ELR (cell line): ENCODE data around the gene MICAL2.

ENCODE experiments used
- DNase-seq: peaks from one replicate; pipeline ENCODE4 v3.0.0-alpha.2; 2015; ENCODE audit warnings: low read depth

Gene MICAL2

DNA sequence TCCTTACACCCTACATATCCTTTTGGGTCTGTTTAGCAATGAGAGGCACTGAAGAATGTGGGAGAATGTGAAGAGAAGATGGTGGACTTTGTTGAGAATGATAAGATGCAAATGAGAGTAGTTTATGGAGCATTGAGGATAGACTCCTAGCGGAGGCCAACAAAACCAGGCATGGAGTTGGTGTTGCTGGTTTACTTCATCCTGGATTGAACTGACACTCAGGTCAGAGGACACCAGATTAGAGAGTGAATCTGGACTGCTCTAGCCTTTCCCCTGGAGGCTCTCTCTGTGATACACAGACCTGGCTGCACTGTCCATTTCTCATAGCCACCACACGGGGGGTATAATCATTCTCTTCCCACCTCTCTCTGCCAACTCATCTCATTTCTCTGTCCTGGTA is 98.7 kb downstream of the MICAL2 start:
- no peak for DNase-seq

DNA sequence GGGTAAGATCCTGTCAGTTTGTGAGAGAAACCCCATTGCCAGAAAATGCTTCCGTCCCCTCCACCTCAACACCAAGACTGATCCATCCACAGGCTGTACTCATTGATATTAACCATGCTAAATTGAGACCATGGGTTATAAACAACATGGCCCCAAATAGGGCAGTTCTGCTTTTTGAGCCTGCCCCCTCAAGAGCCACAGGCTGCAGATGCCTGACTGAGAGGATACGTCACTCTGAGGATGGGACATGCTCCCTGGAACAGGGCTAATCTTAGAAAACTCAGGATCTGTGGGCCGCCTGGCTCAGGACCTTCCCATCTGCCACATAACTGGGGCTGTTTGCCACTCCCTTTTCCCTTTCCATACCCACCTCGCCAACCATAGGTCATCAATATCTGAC is 99.8 kb downstream of the MICAL2 start:
- DNase-seq, result no peak

DNA sequence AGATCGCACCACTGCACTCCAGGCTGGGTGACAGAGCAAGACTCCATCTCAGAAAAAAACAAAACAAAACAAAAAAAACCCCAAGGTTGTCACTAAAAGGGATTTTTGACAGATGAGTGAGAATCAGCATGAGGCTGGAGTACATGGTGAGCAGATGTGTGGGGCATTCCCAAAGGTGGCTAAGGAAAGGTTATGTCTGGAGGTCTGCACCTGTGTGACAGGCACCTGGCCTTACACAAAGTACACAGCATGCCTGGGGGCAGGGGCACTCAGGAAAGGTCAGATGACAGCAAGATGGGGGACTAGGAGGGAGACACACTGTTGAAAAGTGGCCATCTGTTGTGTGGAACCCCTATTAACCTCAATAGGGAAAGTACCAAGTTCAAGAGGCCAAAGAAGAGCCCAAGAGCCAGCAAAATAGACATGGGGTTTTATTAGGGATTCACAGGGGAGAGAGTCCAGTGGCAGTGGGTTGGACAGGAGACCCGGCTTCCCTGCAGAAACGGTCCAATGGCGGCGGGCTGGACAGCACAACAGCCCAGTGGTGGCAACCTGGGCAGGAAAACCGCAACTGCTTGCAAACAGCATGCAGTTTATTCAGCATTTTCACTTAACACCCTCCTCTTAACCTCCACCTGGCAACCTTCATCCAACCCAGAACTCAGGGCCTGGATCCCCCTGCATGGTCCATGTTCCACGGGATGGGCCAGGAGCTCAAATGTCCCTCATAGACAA is 101.1 kb downstream of the MICAL2 start:
- no peak for DNase-seq

DNA sequence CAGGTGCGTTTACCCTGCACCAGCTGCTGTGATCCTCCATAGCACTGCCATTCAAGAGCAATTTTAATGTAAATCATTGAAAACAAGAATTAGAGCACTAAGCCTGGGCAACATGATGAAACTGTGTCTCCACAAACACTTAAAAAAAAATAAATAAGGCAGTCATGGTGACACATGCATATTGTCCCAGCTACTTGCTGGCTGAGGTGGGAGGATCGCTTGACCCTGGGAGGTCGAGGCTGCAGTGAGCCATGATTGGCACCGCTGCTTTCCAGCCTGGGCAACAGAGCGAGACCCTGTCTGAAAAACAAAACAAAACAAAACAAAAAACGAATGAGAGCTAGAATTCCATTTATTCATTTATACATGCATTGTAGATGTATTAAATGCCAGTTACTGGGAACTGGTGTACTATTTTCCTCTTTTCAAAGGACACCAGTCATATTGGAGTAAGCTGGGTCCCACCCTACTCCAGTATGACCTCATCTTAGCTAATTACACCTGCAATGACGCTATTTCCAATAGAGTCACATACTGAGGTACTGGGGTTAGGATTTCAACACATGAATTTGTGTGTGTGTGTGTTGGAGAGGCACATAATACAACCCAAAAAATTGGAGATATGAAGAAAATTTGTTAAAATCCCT is 101.9 kb downstream of the MICAL2 start:
- DNase-seq, result no peak

DNA sequence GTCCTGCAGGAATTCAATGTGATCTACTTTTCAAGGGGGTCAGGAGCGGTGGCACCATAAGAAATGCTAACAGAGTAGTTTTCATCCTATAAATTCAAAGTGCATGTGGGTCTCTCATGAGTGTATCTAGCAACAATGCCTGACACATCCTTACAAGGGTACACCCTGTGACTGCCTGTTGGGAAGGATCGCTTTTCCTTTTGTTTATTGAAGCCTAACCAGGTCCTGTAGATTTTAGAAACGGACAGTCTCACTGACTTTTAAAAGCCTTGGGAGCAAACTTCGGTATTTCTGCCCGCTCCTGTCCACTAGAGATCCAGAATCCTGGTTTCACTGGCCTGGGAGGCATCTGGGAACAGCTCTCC is 102.4 kb downstream of the MICAL2 start:
- DNase-seq, result peak; percentile 51

DNA sequence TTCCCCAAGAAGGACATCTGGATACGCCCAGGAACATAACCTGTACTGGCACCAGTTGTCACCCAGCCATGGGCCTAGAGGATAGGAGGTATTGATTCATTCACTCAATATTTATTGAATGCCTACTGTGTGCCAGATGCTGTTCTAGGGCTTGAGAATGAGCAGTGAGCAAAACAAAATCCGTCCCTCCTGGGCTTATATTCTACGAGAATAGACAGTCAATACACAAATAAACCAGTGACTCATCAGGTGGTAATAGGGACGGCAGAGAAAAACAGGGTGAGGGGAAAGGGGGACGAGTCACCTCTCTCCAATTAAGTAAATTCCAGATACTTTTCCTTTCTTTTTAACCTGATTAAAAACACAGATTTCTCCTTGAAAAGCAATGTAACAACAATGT is 103.5 kb downstream of the MICAL2 start:
- DNase-seq, result peak; percentile 87

DNA sequence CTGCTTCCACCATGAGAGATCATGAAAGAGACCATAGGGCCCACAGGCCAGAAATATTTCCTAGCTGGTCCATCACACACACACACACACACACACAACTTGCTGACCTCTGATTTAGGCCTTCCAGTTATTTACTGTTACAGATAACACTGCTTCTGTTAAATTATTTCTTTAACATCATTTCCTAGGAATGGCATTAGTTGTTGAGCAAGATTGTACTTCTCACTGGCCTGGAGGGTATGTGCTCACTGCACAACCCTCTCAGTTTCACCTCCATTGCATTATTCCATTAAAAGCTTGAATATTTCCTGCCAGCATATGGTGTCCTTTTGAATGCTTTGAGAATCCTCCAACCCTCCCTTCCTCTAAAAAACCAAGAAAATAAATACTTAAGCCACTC is 104.4 kb downstream of the MICAL2 start:
- DNase-seq, result no peak

DNA sequence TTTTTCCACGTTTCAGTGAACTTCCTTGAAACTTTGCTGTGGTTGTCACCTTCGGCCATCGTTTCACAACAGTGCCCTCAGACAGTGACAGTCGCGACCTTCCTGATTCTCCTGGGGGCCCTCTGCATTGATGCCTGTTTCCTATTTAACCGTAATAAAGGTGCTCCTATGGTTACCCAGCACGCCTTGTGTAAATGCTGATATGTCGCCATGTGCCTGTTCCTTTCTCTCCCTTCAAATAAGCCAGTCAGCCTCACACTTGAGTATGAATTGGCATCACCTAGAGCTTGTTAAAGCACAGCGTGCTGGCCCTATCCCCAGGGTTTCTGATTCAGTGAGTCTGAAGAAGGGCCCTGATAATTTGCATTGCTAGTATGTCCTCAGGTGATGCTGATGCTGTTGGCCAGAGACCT is 104.8 kb downstream of the MICAL2 start:
- DNase-seq, result no peak

DNA sequence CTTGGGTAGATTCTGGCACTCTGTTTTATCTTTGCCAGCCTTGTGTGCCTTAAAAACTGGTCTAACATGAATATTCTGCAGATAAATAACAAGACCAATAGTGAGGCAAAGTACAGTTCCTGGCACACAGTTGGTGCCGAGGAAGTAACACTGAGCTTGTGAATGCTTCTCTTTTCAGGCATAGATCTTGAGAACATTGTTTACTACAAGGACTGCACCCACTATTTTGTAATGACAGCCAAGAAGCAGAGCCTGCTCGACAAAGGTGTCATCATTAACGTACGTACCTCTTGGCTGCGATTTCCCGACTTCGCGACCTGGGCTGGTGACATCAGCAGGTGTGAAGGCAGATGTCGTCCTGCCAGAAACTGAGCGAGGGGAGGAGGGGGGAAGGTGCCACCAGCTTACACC is 105.7 kb downstream of the MICAL2 start:
- no peak for DNase-seq

DNA sequence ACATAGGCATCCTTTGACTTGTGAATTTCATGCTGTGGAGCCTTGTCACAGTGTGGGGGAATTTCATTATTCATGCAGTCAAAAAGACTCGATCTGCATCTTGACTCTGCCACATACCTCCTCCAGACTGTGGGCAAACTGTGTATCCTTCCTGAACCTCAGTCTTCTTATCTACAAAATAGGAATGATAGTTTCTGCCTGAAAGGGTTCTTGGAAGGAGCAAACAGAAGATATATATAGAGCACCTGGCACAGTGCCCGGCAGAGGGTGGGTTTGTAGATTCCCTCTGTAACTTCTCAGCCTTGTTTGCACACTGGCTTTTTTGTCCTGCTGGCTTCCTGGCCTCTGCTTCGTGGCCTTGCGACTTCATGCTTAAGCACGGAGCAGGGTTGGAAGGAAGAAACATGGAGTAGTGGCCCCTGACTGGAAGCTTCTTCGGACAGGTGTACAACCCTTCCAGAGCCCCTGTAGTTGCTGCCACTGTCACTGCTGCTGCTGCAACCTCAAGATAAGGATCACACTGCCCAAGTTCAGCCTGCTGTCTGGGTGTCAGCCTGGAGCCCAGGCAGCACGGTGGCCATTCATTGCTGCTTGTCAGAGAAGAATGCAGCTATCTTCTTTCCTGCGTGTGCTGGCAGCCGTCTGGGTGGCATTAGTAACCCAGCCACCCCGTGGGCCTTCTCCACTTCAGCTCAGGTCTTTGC is 106.4 kb downstream of the MICAL2 start:
- no peak for DNase-seq

DNA sequence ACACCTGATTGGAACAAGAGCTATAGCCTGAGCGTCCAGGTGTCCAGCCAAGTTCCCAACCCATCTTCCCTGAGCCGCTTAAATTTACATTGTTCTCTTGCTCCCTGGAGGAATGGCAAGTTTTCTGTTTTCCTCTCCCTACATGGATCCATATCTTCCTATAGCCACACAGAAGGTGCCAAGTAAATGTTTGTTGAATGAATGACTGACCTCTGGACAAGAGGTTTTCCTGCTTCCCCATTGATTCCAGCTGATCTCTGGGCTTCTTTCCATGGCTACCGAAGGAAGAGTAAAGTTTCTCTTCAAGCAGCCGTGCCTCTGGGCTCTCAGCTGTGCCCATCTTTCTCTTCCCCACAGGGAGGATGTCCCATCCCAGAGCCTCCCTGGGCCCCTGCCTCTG is 107.5 kb downstream of the MICAL2 start:
- no peak for DNase-seq

DNA sequence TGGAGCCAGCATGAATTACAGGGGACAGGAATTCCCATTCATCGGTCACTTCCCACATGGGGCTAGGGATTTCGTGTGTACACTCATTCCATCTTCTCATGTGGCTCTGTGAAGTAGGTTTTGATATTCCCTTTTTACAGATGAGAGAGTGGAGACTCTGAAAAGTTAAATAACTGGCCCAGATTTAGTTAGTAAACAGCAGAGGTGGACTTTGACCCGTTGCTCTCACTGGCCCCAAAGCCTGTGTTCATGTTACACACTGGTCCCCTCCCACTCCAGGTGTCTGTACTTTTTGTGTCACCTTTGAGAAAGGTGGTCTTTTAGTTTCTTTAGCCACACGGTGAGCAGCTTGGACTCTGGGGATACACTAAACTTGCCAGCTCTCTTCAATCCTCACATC is 108.5 kb downstream of the MICAL2 start:
- no peak for DNase-seq

DNA sequence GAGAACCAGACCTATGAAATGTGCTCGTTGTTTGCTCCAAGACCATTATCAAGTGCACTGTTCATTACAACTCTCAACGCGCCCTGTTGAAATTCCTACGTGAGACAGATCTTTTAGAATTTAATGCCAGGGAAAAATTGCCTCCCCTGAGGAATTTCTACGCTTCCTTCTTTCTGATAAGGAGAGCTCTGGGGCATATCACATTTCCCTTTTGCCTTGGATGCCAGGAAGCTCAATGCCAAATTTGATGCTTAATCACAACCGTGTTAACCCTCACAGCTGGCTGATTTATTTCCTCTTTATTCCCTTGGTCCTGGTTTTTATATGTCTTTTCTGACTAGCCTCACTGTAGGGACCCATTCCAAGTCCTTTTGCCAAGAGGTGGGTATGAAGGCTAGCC is 109.4 kb downstream of the MICAL2 start:
- no peak for DNase-seq

DNA sequence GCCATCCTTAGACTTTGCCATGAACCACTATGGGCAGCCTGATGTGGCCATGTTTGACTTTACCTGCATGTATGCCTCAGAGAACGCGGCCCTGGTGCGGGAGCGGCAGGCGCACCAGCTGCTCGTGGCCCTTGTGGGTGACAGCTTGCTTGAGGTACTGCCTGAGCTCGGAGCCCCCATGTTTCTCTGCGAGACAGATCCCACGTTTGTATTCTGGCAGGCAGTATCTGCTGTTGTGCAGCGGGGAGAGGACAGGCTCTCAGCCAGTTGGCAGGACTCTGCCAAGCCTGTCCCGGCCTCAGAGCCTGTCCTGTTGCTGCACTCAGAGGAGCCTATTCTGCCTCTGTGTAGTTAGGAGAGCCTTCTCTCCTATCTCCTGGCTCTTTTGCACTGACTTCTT is 109.9 kb downstream of the MICAL2 start:
- DNase-seq, result no peak

DNA sequence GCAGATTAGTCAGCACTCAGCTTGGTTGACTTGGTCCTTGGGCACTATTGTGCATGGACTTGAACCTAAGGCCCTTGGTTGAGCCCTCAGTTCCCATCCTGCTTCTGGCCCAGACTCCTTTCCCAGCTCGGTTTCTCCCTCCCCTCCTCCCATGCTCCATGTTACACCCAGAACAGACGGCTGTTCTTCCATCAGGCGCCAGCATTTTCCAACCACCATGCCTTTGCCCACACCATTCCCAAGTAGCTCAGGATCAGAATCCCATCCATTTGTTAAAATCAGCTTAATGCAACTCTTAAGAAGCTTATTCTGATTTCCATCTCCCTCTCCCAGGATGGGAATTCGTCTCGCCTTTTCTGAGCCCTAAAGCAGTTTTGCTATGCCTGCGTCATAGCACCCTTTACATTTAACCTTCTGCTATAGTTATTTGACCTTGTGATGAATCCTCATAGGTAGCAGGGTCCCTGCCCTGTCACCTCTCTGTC is 110.7 kb downstream of the MICAL2 start:
- DNase-seq, result no peak

DNA sequence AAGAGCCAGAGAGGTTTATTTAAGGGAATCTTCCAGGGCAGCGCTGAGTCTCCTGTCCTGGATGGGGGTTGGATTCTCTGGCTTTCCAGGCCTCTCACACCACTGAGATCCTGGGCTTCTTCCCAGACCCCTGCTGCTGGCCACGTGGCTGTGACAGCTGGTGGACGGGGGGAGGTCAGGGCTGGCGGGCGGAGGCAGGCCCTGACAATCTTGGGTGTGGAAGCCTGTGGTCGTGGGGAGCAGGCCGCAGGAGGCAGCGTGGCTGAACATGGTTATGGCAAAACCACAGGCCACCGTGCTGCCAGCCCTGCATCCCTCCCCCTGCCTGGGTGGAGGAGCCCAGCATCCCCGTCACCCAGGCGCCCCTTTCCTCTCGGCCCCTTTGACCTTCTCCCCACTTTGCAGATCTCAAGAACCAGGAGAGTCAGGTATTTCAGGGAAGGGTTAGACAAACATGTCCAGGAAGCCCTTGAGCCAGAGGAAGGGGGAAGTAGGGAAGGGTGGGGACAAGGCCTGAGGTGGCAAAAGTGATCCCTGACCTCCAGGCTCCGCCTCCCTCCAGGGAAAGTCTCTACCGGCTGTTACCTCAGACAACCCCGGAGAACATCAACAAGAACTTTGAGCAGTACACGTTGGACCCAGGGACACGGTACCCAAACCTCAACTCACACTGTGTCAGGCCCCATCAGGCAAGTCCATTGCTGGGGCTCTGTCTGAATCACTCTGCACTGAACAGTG is 111.8 kb downstream of the MICAL2 start:
- DNase-seq, result no peak

DNA sequence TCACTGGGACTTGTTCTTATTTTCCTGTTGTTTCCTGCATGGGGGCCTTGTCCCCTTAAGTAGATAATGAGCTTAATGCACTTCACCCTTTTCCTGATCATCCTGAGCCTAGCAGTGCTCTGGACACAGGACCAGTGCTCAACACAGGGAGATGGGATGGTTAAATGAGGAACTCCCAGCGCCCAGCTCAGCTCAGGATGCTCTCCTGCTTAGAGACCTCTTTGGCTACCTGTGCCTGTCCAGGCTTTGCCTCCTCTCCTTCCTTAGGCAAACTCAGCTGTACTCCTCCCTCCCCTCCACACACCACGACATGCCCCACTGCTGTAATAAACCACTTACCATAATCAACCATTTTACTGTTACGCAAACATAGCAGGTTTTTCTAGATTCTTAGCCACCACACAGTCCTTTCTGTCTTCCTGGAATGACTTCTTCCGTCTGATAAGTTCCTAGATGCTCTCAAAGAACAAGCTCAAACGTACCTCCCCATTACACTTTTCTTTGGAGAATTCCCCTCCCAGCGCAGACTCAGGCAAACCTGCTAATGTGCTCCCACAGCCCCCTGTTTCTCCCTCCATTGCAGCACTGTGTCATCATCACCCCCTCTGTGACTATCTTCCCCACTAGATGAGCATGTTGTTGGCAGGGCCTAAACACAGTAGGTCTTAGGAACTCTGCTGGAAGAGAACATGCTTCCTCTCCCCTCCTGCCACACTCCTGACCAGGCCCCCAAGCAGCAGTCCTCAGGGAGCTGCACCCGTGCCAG is 113.6 kb downstream of the MICAL2 start:
- no peak for DNase-seq

DNA sequence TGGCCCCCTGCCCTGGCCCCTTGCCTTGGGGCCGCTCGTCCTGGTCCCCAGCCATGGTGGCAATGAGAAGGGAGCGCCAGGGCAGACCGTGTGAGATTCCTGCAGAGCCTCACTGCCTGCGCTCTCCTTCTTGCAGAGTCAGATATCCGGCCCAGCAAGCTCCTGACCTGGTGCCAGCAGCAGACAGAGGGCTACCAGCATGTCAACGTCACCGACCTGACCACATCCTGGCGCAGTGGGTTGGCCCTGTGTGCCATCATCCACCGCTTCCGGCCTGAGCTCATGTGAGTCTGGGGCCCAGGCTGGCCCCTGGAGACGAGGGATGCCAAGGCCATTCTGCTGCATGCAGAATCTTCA is 114.1 kb downstream of the MICAL2 start:
- DNase-seq, result peak; percentile 82

DNA sequence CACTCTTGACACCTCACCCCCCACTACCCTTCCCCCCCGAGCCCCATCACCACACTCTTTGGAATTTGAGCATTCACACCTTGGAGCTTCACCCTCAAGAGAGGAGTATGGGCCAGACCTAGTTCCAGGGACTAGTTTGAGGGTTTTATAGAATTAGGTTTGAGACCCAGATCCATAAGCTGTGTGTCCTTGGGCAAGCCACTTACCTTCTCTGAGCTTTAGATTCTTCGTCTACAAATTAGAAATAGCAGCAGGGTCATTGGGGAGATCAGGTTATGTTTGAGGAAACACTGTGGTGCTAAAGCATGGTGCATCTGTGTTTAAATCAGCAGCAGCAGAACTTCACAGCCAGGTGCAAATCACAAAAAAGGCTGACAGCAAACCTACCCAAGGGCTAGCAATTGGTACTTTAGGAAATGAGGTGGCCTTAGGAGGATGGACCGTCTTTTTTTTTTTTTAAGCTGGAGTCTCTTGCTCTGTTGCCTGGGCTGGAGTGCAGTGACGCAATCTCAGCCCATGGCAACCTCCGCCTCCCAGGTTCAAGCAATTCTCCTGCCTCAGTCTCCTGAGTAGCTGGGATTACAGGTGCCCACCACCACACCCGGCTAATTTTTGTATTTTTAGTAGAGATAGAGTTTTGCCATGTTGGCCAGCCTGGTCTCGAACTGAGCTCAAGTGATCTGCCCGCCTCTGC is 114.8 kb downstream of the MICAL2 start:
- DNase-seq, result no peak

DNA sequence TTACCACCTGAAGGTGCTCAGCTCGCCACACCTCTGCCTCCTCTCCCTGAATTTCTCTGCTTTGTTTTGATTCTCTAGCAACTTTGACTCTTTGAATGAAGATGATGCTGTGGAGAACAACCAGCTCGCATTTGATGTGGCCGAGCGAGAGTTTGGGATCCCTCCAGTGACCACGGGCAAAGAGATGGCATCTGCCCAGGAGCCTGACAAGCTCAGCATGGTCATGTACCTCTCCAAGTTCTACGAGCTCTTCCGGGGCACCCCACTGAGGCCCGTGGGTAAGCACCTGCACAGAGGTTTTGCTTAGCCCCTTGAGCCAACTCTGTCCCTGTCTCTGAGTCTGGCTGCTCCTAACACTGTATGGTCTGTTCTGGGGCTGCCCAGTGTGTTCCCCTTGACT is 115.7 kb downstream of the MICAL2 start:
- no peak for DNase-seq
